ENCODE measurements around the gene BTN3A1.

DNA sequence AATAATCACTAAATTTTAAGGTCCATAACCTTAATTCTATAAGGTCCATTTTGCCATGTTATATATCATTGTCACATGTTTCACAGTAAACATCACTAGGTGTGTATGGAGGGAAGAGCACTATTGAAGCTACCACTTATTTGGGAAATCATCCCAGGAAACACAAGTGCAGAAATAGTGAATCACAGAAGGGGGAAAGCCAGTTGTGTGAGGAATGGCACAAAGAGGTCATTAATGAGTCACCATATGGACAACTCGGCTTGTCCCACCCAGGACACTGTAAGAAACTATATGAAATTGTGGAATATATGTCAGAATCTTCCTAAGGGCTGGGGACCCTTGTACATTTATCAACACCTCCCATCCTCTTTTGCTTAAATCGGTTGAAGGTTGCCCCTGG, 13.7 kb downstream of the BTN3A1 start:
- no peak for TF ChIP-seq GABPA (IDR thresholded peaks at IDR 0.05; ENCODE audit: low read depth)
- no peak for TF ChIP-seq RBBP5 (conservative IDR thresholded peaks at IDR 0.05)
- TF ChIP-seq, protein P1, sequence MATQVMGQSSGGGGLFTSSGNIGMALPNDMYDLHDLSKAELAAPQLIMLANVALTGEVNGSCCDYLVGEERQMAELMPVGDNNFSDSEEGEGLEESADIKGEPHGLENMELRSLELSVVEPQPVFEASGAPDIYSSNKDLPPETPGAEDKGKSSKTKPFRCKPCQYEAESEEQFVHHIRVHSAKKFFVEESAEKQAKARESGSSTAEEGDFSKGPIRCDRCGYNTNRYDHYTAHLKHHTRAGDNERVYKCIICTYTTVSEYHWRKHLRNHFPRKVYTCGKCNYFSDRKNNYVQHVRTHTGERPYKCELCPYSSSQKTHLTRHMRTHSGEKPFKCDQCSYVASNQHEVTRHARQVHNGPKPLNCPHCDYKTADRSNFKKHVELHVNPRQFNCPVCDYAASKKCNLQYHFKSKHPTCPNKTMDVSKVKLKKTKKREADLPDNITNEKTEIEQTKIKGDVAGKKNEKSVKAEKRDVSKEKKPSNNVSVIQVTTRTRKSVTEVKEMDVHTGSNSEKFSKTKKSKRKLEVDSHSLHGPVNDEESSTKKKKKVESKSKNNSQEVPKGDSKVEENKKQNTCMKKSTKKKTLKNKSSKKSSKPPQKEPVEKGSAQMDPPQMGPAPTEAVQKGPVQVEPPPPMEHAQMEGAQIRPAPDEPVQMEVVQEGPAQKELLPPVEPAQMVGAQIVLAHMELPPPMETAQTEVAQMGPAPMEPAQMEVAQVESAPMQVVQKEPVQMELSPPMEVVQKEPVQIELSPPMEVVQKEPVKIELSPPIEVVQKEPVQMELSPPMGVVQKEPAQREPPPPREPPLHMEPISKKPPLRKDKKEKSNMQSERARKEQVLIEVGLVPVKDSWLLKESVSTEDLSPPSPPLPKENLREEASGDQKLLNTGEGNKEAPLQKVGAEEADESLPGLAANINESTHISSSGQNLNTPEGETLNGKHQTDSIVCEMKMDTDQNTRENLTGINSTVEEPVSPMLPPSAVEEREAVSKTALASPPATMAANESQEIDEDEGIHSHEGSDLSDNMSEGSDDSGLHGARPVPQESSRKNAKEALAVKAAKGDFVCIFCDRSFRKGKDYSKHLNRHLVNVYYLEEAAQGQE (IDR thresholded peaks at IDR 0.05; ENCODE audit: low read depth, low read length) = no peak
- TF ChIP-seq CREB1 (IDR thresholded peaks at IDR 0.05; ENCODE audit: low read depth) = no peak
- TF ChIP-seq, protein P2, sequence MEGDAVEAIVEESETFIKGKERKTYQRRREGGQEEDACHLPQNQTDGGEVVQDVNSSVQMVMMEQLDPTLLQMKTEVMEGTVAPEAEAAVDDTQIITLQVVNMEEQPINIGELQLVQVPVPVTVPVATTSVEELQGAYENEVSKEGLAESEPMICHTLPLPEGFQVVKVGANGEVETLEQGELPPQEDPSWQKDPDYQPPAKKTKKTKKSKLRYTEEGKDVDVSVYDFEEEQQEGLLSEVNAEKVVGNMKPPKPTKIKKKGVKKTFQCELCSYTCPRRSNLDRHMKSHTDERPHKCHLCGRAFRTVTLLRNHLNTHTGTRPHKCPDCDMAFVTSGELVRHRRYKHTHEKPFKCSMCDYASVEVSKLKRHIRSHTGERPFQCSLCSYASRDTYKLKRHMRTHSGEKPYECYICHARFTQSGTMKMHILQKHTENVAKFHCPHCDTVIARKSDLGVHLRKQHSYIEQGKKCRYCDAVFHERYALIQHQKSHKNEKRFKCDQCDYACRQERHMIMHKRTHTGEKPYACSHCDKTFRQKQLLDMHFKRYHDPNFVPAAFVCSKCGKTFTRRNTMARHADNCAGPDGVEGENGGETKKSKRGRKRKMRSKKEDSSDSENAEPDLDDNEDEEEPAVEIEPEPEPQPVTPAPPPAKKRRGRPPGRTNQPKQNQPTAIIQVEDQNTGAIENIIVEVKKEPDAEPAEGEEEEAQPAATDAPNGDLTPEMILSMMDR (IDR thresholded peaks at IDR 0.05 in 2 of 3, conservative IDR thresholded peaks at IDR 0.05 in 1 of 3; ENCODE audit: control insufficient read depth in 2 of 3, extremely low read depth in 1 of 3, insufficient read depth in 1 of 3, low read depth in 3 of 3, low read length in 3 of 3) = no peak
- TF ChIP-seq HDAC6 (IDR thresholded peaks at IDR 0.05; ENCODE audit: unreplicated experiment) = no peak
